Vagina (tissue), 2 donors: ENCODE results near the gene MMP24OS.

ENCODE experiments used
- CTCF ChIP-seq, 3 experiments: fragments of 450-650 bp in 2 of 3; fragments of 200-600 bp in 1 of 3; sonication (generic) in 1 of 3; IDR thresholded peaks; one replicate each; pipeline ENCODE4 v1.5.1; 2017 to 2019; ENCODE audit warnings: antibody characterized with exemption in 3 of 3, mild to moderate bottlenecking in 2 of 3, moderate library complexity in 2 of 3
- POLR2A ChIP-seq, 2 donors: fragments of 450-650 bp; IDR thresholded peaks; one replicate each; pipeline ENCODE4 v1.6.1; 2017; ENCODE audit warnings: antibody characterized with exemption in 2 of 2, mild to moderate bottlenecking in 2 of 2, moderate library complexity in 2 of 2
- POLR2AphosphoS5 ChIP-seq, 2 donors: sonication (generic); formaldehyde crosslinking; IDR thresholded peaks; one replicate each; pipeline ENCODE4 v1.9.0; 2017; ENCODE audit warnings: antibody characterized with exemption in 2 of 2, mild to moderate bottlenecking in 2 of 2, low read depth in 1 of 2; ENCODE audit not compliant: insufficient read depth in 1 of 2

GRCh38 chr20:35295674-35296073 is 17.8 kb upstream of the MMP24OS start:
- TF ChIP-seq POLR2A (IDR thresholded peaks at IDR 0.05) (no peak), CTCF (IDR thresholded peaks at IDR 0.05) (no peak), POLR2AphosphoS5 (IDR thresholded peaks at IDR 0.05; ENCODE audit: insufficient read depth in 1 of 2, low read depth in 1 of 2) (no peak)
